HEK293 (cell line): ENCODE results near the gene CAPZB.

Experiments
- CTCF ChIA-PET: fragments of 350-600 bp; formaldehyde crosslinking; extraction: SDS; loops from one replicate; lab custom pipeline; 2021; ENCODE audit warnings: antibody characterized with exemption; lab: Yijun Ruan, JAX
- POLR2A ChIA-PET: fragments of 300-600 bp; formaldehyde crosslinking; extraction: SDS; loops from one replicate; lab custom pipeline; 2020; ENCODE audit warnings: antibody characterized with exemption, inconsistent platforms; lab: Yijun Ruan, JAX
- H3K27ac ChIP-seq: fragments of 200-500 bp; sonication (Bioruptor generic); 2 replicates; pipeline ENCODE4 v1.5.1; 2014; ENCODE audit warnings: low read depth, low read length, control low read depth, inconsistent platforms; ENCODE audit errors: extremely low read depth
- H3K36me3 ChIP-seq, 2 experiments: fragments of 200-500 bp in 1 of 2; sonication (Bioruptor generic) in 1 of 2; 1 replicate in 1 of 2; 2 replicates in 1 of 2; pipeline ENCODE4 v1.5.1; 2014 to 2017; ENCODE audit warnings: inconsistent platforms in 2 of 2, low read length in 2 of 2; ENCODE audit not compliant: control insufficient read depth in 2 of 2, insufficient read depth in 1 of 2
- H3K4me1 ChIP-seq: fragments of 200-500 bp; sonication (Bioruptor generic); 2 replicates; pipeline ENCODE4 v1.5.1; 2014; ENCODE audit warnings: mild to moderate bottlenecking, low read length, inconsistent platforms; ENCODE audit not compliant: control insufficient read depth, insufficient read depth
- H3K4me3 ChIP-seq: 2 replicates; pipeline ENCODE4 v1.5.1; 2011; ENCODE audit warnings: low read depth, mild to moderate bottlenecking, control low read depth, low read length, moderate library complexity
- H3K9me3 ChIP-seq: fragments of 200-500 bp; sonication (Bioruptor generic); 2 replicates; pipeline ENCODE4 v1.5.1; 2014; ENCODE audit warnings: low read depth, low read length, inconsistent platforms; ENCODE audit not compliant: control insufficient read depth, insufficient read depth
- GFI1B ChIP-seq: fragments of 450-650 bp; formaldehyde crosslinking; IDR thresholded peaks from 2 replicates; pipeline ENCODE4 v1.5.1; 2016; ENCODE audit warnings: missing biosample characterization, missing genetic modification characterization
- SETDB1 ChIP-seq: IDR thresholded peaks from one replicate; pipeline ENCODE4 v1.6.1; 2017; ENCODE audit warnings: mild to moderate bottlenecking, low read length, moderate library complexity, mixed read lengths; ENCODE audit not compliant: insufficient read length
- TSHZ1 ChIP-seq: fragments of 450-650 bp; formaldehyde crosslinking; IDR thresholded peaks from 2 replicates; pipeline ENCODE4 v1.5.1; 2016; ENCODE audit warnings: missing biosample characterization, missing genetic modification characterization, borderline replicate concordance
- YY2 ChIP-seq: fragments of 450-650 bp; formaldehyde crosslinking; IDR thresholded peaks from 2 replicates; pipeline ENCODE4 v1.5.1; 2016; ENCODE audit warnings: missing biosample characterization, missing genetic modification characterization
- ZNF140 ChIP-seq: fragments of 450-650 bp; formaldehyde crosslinking; IDR thresholded peaks from 2 replicates; pipeline ENCODE4 v1.5.1; 2016; ENCODE audit warnings: missing biosample characterization, missing genetic modification characterization
- ZNF311 ChIP-seq: fragments of 450-650 bp; formaldehyde crosslinking; IDR thresholded peaks from 2 replicates; pipeline ENCODE4 v1.5.1; 2017; ENCODE audit warnings: missing biosample characterization, missing genetic modification characterization, borderline replicate concordance
- ZNF362 ChIP-seq: fragments of 450-650 bp; formaldehyde crosslinking; IDR thresholded peaks from 2 replicates; pipeline ENCODE4 v1.5.1; 2016; ENCODE audit warnings: missing biosample characterization, missing genetic modification characterization
- ZNF37A ChIP-seq: fragments of 450-650 bp; IDR thresholded peaks from 2 replicates; pipeline ENCODE4 v1.5.1; 2018; ENCODE audit warnings: missing biosample characterization, missing genetic modification characterization
- ZNF391 ChIP-seq: fragments of 450-650 bp; formaldehyde crosslinking; IDR thresholded peaks from 2 replicates; pipeline ENCODE4 v1.5.1; 2016; ENCODE audit warnings: low read depth, missing biosample characterization, missing genetic modification characterization, borderline replicate concordance
- ZNF48 ChIP-seq: fragments of 450-650 bp; formaldehyde crosslinking; IDR thresholded peaks from 2 replicates; pipeline ENCODE4 v1.5.1; 2016; ENCODE audit warnings: missing biosample characterization, missing genetic modification characterization
- ZNF558 ChIP-seq: fragments of 450-650 bp; formaldehyde crosslinking; IDR thresholded peaks from 2 replicates; pipeline ENCODE4 v1.5.1; 2016; ENCODE audit warnings: missing biosample characterization, missing genetic modification characterization
- ZNF561 ChIP-seq: fragments of 450-650 bp; IDR thresholded peaks from 2 replicates; pipeline ENCODE4 v1.5.1; 2018; ENCODE audit warnings: missing biosample characterization, missing genetic modification characterization, borderline replicate concordance
- ZNF571 ChIP-seq: fragments of 450-650 bp; formaldehyde crosslinking; IDR thresholded peaks from 2 replicates; pipeline ENCODE4 v1.5.0; 2017; ENCODE audit warnings: missing biosample characterization, missing genetic modification characterization
- ZNF600 ChIP-seq: fragments of 450-650 bp; formaldehyde crosslinking; IDR thresholded peaks from 2 replicates; pipeline ENCODE4 v1.5.1; 2016; ENCODE audit warnings: missing biosample characterization, missing genetic modification characterization
- ZNF776 ChIP-seq: fragments of 450-650 bp; formaldehyde crosslinking; IDR thresholded peaks from 2 replicates; pipeline ENCODE4 v1.5.0; 2017; ENCODE audit warnings: missing biosample characterization, missing genetic modification characterization, borderline replicate concordance
- ZNF837 ChIP-seq: fragments of 450-650 bp; formaldehyde crosslinking; IDR thresholded peaks from 2 replicates; pipeline ENCODE4 v1.5.1; 2016; ENCODE audit warnings: missing biosample characterization, missing genetic modification characterization
- ZSCAN30 ChIP-seq: fragments of 450-650 bp; IDR thresholded peaks from 2 replicates; pipeline ENCODE4 v1.5.1; 2018; ENCODE audit warnings: missing biosample characterization, mild to moderate bottlenecking, missing genetic modification characterization, moderate library complexity
- TF ChIP-seq, protein P1 (sequence below): fragments of 450-650 bp; formaldehyde crosslinking; IDR thresholded peaks from 2 replicates; pipeline ENCODE4 v1.5.1; 2016; ENCODE audit warnings: missing biosample characterization, missing genetic modification characterization
- TF ChIP-seq, protein P2 (sequence below): fragments of 450-650 bp; formaldehyde crosslinking; IDR thresholded peaks from 2 replicates; pipeline ENCODE4 v1.5.1; 2016; ENCODE audit warnings: missing biosample characterization, missing genetic modification characterization

The CAPZB gene

DNA sequence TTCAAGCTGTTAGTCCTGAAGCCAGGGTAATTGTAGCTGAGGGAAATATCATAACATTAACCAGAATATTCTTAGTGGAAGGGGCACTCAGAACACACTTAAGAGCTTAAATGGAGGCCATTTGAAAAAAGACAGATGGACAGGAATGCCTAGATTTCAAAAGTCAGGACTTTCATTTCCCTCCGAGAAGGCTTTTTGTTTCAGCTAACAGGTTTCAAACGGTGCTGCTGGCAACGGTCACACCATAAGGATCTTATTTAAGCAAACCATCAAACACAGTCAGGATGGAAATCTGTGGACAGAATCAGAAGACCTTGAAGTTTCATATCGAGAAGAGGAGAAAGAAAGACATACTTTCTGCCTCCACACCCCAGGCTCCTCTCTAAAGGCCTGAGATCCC lies 103.1 kb downstream of the CAPZB start:
- Histone ChIP-seq H3K4me3 (no peak overlapping the region), H3K4me1 (peaks cover 6% of the 10 kb centered on the region; the same call in 1 of the 2 replicates), H3K27ac (no peak overlapping the region), H3K9me3 (no peaks in the 10 kb centered on the region), H3K36me3 (peaks cover 0 to 72% of the 10 kb centered on the region in 2 experiments)
- TF ChIP-seq ZNF391 (no peak), YY2 (tag by site-specific recombination) (no peak), ZNF837 (tag by site-specific recombination) (no peak), ZNF140 (no peak), SETDB1 (no peak), GFI1B (tag by site-specific recombination) (no peak), ZNF561 (tag by site-specific recombination) (no peak), ZNF558 (tag by site-specific recombination) (no peak), ZNF600 (tag by site-specific recombination) (no peak), ZNF311 (tag by site-specific recombination) (no peak), ZNF776 (tag by site-specific recombination) (no peak), ZNF48 (tag by site-specific recombination) (no peak), ZSCAN30 (tag by site-specific recombination) (no peak), TSHZ1 (tag by site-specific recombination) (no peak), ZNF37A (tag by site-specific recombination) (no peak), ZNF362 (no peak)
- TF ChIP-seq, protein P1, sequence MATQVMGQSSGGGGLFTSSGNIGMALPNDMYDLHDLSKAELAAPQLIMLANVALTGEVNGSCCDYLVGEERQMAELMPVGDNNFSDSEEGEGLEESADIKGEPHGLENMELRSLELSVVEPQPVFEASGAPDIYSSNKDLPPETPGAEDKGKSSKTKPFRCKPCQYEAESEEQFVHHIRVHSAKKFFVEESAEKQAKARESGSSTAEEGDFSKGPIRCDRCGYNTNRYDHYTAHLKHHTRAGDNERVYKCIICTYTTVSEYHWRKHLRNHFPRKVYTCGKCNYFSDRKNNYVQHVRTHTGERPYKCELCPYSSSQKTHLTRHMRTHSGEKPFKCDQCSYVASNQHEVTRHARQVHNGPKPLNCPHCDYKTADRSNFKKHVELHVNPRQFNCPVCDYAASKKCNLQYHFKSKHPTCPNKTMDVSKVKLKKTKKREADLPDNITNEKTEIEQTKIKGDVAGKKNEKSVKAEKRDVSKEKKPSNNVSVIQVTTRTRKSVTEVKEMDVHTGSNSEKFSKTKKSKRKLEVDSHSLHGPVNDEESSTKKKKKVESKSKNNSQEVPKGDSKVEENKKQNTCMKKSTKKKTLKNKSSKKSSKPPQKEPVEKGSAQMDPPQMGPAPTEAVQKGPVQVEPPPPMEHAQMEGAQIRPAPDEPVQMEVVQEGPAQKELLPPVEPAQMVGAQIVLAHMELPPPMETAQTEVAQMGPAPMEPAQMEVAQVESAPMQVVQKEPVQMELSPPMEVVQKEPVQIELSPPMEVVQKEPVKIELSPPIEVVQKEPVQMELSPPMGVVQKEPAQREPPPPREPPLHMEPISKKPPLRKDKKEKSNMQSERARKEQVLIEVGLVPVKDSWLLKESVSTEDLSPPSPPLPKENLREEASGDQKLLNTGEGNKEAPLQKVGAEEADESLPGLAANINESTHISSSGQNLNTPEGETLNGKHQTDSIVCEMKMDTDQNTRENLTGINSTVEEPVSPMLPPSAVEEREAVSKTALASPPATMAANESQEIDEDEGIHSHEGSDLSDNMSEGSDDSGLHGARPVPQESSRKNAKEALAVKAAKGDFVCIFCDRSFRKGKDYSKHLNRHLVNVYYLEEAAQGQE: no peak
- ChIA-PET POLR2A (no interaction called here), CTCF (interaction anchor here (0.6 to 1.2 kb wide), 5 partner anchors 9 to 279 kb away, joined by 3 to 4 read pairs (median 3); no protein-coding TSS in a partner anchor)

- TF ChIP-seq, protein P2, sequence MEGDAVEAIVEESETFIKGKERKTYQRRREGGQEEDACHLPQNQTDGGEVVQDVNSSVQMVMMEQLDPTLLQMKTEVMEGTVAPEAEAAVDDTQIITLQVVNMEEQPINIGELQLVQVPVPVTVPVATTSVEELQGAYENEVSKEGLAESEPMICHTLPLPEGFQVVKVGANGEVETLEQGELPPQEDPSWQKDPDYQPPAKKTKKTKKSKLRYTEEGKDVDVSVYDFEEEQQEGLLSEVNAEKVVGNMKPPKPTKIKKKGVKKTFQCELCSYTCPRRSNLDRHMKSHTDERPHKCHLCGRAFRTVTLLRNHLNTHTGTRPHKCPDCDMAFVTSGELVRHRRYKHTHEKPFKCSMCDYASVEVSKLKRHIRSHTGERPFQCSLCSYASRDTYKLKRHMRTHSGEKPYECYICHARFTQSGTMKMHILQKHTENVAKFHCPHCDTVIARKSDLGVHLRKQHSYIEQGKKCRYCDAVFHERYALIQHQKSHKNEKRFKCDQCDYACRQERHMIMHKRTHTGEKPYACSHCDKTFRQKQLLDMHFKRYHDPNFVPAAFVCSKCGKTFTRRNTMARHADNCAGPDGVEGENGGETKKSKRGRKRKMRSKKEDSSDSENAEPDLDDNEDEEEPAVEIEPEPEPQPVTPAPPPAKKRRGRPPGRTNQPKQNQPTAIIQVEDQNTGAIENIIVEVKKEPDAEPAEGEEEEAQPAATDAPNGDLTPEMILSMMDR: no peak
- no peak for TF ChIP-seq ZNF571 (tag by site-specific recombination)
- TF ChIP-seq, all 188 proteins: peak for 0
- H3K36me3 ChIP-seq: peaks cover 4 to 80% of the 10 kb centered on the region in 2 experiments
- peaks cover 6% of the 10 kb centered on the region; the same call in 1 of the 2 replicates for H3K4me1 ChIP-seq
- ChIA-PET CTCF (interaction anchor here (1.2 to 1.8 kb wide), 2 partner anchors 10 to 280 kb away, joined by 4 read pairs; no protein-coding TSS in a partner anchor), POLR2A (no interaction called here)
- H3K4me3 ChIP-seq: no peak overlapping the region
- H3K27ac ChIP-seq: no peak overlapping the region
- H3K9me3 ChIP-seq: no peaks in the 10 kb centered on the region
These were observed 104.1 kb downstream of the CAPZB start for GRCh38 chr1:19381261-19381660.
